NB4 (cell line): ENCODE results near the gene JRKL.
"Not testable (repeated sequence)": the region's sequence is repeated elsewhere in the genome, so short reads cannot be mapped to it uniquely, and the experiment has no call there.

Experiments
- DNase-seq: peaks from one replicate; pipeline ENCODE4 v3.0.0; 2010; ENCODE audit warnings: low read depth
- H3K4me3 ChIP-seq: one replicate; pipeline ENCODE4 v1.5.1; 2011; ENCODE audit warnings: mild to moderate bottlenecking, low read depth, low read length, moderate library complexity
- MYC ChIP-seq: IDR thresholded peaks from 2 replicates; pipeline ENCODE4 v1.6.1; 2011; ENCODE audit warnings: low read depth, low read length
- POLR2A ChIP-seq: IDR thresholded peaks from 2 replicates; pipeline ENCODE4 v1.6.1; 2011; ENCODE audit warnings: mild to moderate bottlenecking; ENCODE audit not compliant: insufficient read length; ENCODE audit errors: extremely low read depth
- TF ChIP-seq, protein P1 (sequence below): IDR thresholded peaks from 2 replicates; pipeline ENCODE4 v1.6.1; 2011; ENCODE audit warnings: low read depth, low read length
- TF ChIP-seq, protein P2 (sequence below): IDR thresholded peaks from one replicate; pipeline ENCODE4 v1.5.1; 2012; ENCODE audit warnings: low read depth, low read length

The JRKL gene

DNA sequence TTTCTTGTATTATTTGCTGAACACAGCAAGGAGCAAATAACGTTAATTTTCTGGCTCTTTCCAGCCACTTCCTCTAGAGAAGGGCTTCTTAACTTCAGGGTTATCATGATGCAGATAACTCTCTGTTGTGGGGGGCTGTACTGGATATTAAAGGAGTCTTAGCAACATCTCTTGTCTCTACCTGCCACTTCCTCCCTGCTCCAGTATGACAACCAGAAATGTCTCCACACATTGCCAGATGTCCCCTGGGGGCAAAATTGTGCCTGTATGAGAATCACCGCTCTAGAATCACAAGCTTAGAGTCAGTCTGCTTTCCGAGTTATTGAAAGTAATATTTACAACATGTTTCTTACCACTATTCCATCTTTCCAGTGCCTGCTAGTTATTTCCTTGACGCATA, 6.8 kb downstream of the JRKL start:
- no peak overlapping the region for H3K4me3 ChIP-seq
- no peak for TF ChIP-seq MYC
- TF ChIP-seq, protein P1, sequence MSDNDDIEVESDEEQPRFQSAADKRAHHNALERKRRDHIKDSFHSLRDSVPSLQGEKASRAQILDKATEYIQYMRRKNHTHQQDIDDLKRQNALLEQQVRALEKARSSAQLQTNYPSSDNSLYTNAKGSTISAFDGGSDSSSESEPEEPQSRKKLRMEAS = no peak
- TF ChIP-seq POLR2A = no peak
- TF ChIP-seq, protein P2, sequence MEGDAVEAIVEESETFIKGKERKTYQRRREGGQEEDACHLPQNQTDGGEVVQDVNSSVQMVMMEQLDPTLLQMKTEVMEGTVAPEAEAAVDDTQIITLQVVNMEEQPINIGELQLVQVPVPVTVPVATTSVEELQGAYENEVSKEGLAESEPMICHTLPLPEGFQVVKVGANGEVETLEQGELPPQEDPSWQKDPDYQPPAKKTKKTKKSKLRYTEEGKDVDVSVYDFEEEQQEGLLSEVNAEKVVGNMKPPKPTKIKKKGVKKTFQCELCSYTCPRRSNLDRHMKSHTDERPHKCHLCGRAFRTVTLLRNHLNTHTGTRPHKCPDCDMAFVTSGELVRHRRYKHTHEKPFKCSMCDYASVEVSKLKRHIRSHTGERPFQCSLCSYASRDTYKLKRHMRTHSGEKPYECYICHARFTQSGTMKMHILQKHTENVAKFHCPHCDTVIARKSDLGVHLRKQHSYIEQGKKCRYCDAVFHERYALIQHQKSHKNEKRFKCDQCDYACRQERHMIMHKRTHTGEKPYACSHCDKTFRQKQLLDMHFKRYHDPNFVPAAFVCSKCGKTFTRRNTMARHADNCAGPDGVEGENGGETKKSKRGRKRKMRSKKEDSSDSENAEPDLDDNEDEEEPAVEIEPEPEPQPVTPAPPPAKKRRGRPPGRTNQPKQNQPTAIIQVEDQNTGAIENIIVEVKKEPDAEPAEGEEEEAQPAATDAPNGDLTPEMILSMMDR = no peak
- no peak for DNase-seq

- H3K4me3 ChIP-seq = no peak overlapping the region
- TF ChIP-seq, protein P2 = no peak
- TF ChIP-seq POLR2A = no peak
- TF ChIP-seq MYC = no peak
- TF ChIP-seq, protein P1 = no peak
- DNase-seq = no peak
Observed at GRCh38 chr11:96397863-96398262, 8.1 kb downstream of the JRKL start.

DNA sequence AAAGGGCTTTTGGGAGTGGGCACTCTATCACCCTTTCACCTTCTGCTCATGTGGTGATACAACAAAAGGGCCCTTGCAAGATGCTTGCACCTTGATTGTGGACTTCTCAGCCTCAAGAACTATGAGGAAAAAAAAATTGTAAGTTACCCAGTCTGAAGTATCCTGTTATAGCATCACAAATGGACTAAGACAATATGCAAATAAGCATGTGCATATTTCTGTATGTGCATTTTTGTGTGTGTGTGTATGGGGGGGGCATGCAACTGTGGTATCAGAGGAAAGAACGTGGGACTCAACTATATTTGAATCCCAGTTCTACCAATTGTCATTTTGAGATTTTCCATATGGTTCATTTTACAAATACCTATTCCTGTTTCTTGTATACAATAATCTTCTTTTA, 10.9 kb downstream of the JRKL start:
- no peak overlapping the region for H3K4me3 ChIP-seq
- TF ChIP-seq, protein P1 = no peak
- TF ChIP-seq POLR2A (no peak), MYC (no peak)
- TF ChIP-seq, protein P2 = no peak
- DNase-seq = no peak

GRCh38 chr11:96411412-96411811, 21.6 kb downstream of the JRKL start:
- not testable (repeated sequence) for H3K4me3 ChIP-seq, DNase-seq

DNA sequence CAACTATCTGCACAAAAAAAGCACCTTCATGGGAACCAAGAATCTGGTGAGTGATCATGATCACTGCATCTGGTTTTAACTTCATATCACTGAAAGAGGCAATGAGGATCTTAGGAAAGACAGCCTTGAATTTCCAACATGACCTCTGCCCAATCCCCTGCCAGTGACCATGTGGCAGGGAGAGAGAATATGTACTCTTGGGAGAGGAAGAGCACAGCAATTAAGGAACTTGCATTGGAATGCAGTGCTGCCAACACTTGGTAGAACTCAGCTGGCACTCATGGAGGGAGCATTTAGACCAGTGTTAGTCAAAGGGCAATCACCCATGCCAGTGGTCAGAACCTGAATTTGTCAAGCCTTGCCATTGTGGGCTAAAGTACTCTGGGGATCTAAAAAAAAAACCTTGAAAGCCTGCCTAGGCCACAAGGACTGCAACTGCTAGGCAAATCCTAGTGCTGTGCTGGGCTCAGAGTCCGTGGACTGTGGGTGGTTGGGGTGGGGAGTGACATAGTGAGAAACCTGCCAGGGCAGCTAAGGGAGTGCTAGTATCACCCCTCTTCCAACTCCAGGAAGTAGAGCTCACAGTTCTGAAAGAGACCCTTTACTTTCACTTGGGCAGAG, 23.1 kb downstream of the JRKL start:
- no peak overlapping the region for H3K4me3 ChIP-seq
- no peak for DNase-seq
- TF ChIP-seq, protein P2 = no peak
- TF ChIP-seq POLR2A = no peak
- TF ChIP-seq MYC = no peak
- TF ChIP-seq, protein P1 = no peak

- TF ChIP-seq MYC (no peak), POLR2A (no peak)
- TF ChIP-seq, protein P1 = no peak
- TF ChIP-seq, protein P2 = no peak
- DNase-seq = no peak
- H3K4me3 ChIP-seq = no peak overlapping the region
Observed at GRCh38 chr11:96413408-96413807, 23.6 kb downstream of the JRKL start.
